Stimulated activated CD4-positive, alpha-beta T cell treated with anti-CD3 and anti-CD28 coated beads, Interleukin-2, amount 100 ng/mL, for 24 hours (primary cell): ENCODE results near the gene DUS2.
"Not testable (repeated sequence)": the region's sequence is repeated elsewhere in the genome, so short reads cannot be mapped to it uniquely, and the experiment has no call there.

Source experiments
- DNase-seq, 2 donors: peaks; one replicate each; pipeline ENCODE4 v3.0.0-alpha.2; 2020

The DUS2 gene

GRCh38 chr16:67998779-67999688 is 24.1 kb upstream of the DUS2 start, which contains the start of gene DPEP2:
Gene DPEP2 (minus strand): TSS chr16:67999484. CDS start chr16:67993212, 6,272 bp downstream.
- peak in 1 of 2 donors; percentile 48 for DNase-seq

DNA sequence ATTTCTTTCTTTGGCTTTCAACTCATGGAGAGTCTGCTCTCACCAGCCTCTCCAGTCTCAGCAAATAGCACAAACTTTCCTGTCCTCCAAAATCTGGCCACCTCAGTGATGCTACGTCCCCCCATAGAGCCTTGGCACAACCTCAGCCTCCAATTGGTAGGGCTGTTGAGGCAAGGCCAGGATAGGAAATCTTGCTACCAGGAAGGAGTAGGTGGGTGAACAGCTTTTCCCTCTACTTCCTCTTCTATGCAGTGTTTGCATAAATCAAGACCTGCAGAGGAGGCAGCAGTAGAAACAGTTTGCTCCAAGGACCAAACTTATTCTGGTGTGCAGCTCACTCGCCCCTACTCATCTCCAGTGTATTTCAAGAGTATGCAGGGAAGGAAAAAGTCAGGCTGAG is 23.1 kb upstream of the DUS2 start:
- DNase-seq: no peak

DNA sequence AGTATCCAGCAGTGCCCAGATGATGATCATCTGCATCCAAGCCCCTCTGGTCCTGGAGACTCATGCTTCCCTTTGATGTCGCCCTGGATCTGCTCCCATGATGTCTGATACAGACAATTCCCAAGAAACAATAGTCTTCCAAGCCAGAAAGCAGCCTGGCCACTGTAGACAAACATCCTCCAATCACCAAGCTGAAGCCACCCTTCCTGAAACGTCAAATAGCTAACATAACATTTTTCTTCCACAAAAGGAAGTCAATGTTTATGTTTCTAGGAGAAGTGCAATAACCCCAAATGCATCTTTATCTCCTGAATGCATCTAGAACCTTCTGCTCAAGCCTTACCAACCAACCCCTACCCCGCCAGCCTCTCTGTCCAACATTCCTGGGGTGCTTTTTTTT is 22.6 kb upstream of the DUS2 start:
- DNase-seq: no peak

- no peak for DNase-seq
Measured at GRCh38 chr16:68003031-68003430, 20.1 kb upstream of the DUS2 start.

DNA sequence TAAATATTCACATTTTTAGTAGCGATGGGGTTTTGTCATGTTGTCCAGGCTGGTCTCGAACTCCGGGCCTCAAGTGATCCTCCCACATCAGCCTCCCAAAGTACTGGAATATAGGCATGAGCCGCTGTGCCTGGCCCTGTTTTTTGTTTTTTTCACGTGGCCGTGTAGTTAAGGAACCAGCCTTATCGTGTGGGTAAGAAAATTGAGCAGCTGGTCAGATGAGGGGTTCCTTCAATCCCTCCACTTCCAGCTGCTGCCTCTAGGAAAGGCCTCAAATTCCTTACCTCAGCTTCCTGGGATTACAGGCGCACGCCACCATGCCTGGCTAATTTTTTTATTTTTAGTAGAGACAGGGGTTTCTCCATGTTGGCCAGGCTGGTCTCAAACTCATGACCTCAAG is 17.9 kb upstream of the DUS2 start:
- DNase-seq: no peak

GRCh38 chr16:68005786-68006286 is 17.2 kb upstream of the DUS2 start:
- DNase-seq: no peak

- DNase-seq: no peak
Measured at GRCh38 chr16:68009157-68009735, 13.8 kb upstream of the DUS2 start.

DNA sequence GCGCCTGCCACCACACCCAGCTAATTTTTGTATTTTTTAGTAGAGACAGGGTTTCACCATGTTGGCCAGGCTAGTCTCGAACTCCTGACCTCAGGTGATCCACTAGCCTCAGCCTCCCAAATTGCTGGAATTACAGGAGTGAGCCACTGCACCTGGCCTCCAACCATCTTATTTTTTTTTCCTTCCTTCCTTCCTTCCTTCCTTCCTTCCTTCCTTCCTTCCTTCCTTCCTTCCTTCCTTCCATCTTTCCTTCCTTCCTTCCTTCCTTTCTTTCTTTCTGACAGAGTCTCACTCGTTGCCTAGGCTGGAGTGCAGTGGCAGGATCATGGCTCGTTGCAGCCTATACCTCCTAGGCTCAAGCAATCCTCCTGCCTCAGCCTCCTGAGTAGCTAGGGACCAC is 13.2 kb upstream of the DUS2 start:
- not testable (repeated sequence) for DNase-seq

DNA sequence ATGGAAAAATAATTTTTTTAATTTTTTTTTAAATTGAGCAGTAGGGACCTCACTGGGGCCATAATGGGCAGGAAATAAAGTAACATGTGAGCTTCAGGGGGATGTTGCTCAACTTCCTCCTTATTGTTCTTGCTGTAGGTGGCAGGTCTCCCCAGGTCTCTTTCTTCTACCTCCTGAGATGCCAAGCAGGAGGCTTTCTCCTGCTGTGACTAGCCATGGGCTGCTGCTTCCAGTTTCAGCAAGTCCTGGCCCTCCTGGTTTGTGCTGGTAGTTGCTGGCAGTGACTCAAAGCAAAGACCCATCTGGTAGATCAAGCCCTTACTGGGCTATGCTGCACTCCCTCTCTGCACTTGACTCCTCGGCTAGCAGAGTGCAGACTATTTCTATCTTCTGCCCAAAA is 9.6 kb upstream of the DUS2 start:
- DNase-seq: no peak

- no peak for DNase-seq
Measured at GRCh38 chr16:68015681-68016080, 7.4 kb upstream of the DUS2 start, which contains the start of gene DPEP2NB. Gene DPEP2NB (minus strand): TSS chr16:68015911. CDS start chr16:68015770, 141 bp downstream.

- no peak for DNase-seq
Measured at GRCh38 chr16:68019167-68019680, 3.9 kb upstream of the DUS2 start.

DNA sequence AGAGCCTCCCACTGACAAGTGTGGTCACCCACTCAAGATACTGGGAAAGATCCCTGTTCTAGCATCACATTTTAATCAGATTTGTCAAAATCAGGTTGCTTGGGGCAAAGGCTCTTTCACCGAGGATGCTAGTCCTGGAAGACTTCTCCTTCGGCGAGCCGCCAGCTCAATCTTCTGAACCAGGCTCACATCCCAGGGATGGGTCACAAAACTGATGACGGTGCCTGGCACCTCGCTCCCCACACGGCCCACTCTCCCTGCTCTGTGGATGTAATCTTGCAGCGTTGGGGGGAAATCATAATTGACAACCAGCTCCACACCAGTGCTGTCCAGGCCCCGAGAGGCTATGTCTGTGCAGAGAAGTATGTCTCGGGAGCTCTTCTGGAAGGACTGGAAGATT is 1.6 kb upstream of the DUS2 start:
- DNase-seq: no peak

GRCh38 chr16:68022278-68022727 is 781 bp upstream of the DUS2 start:
- no peak for DNase-seq

DNA sequence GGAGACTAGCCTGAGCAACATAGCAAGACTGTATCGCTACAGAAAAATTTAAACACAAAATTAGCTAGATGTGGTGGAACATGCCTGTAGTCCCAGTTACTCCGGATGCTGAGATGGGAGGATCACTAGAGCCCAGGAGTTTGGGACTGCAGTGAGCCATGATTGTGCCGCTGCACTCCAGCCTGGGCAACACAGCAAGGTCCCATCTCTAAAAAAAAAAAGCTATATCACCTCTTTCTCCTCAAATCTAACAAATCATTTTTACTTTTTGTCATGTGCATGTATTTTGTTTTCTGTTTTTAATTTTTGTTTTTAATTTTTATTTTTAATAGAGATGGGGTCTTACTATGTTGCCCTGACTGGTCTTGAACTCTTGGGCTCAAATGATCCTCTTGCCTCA is 5.9 kb downstream of the DUS2 start:
- DNase-seq: no peak

- DNase-seq: not testable (repeated sequence)
Measured at GRCh38 chr16:68030108-68030507, 7.0 kb downstream of the DUS2 start.

DNA sequence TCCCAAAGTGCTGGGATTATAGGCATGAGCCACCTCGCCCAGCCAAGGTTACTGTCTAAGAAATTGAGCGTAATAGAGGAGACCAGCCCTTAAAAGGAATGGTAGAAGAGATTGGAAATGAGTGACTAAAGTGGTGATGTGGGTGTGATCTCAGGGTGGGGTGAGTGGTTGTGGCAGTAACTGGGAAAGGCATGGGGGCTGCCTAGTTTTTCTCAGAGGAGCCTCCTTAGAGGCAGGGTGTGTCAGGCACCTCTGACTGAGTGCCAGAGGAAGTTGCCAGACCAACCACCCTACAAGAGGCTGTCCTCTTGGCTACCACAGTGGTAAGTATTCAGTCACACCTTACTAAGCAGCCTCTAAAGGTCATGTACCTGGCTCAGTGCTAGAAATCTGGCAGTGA is 8.9 kb downstream of the DUS2 start:
- no peak for DNase-seq

GRCh38 chr16:68033101-68033500 is 10.0 kb downstream of the DUS2 start:
- no peak for DNase-seq

DNA sequence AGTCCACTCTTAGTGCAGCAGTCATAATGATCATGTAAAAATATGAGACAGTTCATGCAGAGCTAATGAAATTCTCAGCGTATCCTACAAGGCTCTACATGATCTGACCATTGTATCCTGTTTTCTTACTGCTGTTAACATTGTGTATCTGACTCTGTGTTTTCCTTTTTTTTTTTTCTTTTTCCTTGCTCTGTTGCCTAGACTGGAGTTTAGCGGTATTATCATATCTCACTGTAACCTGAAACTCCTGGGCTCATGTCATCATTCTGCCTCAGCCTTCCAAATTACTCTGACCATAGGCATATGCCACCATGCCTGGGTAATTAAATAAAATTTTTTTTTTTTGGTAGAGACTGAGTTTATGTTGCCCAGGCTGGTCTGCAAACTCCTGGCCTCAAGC is 12.1 kb downstream of the DUS2 start:
- DNase-seq: no peak

DNA sequence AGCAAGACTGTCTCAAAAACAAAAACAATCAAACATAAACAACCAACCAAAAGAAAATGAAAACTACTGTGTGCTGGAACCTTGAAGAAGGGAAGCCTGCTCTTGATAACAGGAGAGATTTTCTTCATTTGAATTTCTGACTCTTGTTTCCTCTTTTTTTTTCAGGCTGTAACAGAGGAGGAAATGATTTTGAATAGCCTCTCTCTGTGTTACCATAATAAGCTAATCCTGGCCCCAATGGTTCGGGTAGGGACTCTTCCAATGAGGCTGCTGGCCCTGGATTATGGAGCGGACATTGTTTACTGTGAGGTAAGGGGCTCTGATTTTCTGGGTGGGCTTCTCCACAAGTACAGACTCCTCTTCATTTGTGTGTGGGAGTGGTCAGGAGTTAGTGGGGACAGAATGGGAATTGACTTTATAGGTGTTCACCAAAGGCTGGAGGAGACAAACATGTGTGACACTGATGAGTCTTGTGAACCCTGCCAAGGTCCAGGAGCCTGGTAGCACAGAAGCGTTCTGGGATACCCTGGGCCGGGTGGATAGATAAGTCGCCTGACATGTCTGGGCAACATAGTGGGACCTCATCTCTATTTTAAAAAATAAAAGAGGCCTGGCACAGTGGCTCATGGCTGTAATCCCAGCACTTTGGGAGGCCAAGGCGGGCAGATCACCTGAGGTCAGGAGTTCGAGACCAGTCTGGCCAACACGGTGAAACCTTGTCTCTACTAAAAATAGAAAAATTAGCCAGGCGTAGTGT is 14.9 kb downstream of the DUS2 start:
- no peak for DNase-seq

DNA sequence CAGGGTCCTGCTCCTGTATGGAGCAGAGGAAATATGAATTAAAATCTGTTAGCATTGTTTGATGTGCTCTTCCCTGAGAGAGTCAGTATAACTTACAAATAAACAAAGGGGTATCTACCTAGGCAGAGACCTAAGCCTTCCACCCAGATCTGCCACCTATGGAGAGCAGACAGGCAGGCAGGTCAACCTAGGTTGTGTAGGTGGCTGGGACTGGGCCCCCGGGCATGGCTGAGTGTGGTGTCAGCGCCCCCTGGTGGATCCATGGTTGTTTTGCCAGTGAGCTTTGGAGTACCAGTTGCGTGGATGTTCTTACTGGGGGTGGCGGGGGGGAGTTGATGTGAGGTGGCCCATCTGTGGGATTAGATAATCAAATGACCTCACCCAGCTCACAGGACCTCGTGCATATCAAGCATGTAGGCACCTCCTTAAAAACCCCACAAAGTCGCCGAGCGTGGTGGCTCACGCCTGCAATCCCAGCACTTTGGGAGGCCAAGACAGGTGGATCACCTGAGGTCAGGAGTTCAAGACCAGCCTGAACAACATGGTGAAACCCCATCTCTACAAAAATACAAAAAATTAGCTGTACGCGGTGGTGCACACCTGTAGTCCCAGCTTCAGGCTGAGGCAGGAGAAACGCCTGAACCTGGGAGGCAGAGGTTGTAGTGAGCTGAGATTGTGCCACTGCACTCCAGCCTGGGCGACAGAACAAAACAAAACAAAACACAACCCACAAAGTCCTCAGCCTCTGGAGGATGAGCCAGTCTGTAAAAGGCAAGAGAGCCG is 17.6 kb downstream of the DUS2 start:
- DNase-seq: peak; percentile 91 to 93

DNA sequence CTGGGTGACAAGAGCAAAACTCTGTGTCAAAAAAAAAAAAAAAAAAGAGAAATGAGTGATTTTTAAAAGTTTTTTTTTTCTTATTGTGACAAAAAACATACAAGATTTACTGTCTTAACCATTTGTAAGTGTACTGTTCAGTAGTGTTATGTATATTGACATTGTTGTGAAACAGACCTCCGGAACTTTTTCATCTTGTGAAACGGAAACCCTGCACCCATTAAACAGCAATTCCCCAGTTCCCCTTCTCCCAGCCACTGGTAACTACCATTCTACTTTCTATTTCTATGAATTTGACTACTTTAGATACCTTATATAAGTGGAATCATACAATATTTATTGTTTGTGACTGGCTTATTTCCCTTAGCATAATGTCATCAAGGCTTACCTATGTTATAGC is 18.7 kb downstream of the DUS2 start:
- no peak for DNase-seq

DNA sequence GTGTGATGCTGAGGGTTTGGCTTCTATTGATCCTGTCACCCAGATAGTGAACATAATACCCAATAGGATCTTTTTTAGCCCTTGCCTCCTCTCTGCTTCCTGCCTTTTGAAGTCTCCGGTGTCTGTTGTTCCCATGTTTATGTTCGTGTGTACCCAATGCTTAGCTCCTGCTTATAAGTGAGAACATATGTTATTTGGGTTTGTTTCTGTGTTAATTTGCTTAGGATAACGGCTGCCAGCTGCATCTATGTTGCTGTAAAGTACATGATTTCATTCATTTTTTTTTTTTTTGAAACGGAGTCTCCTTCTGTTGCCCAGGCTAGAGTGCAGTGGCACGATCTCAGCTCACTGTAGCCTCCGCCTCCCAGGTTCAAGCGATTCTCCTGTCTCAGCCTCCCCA is 23.0 kb downstream of the DUS2 start:
- no peak for DNase-seq
